AG04450 (cell line): Measurements from ENCODE around the gene TINAGL1. TPM values are rescaled to one million over a fixed set of nuclear protein-coding genes. Genes with fewer than 3 reads are reported as not detected.

Experiments
- CTCF ChIA-PET: fragments of 300-600, 350-600 bp; formaldehyde crosslinking; extraction: SDS; loops from one replicate; lab custom pipeline; 2022; ENCODE audit warnings: antibody characterized with exemption, inconsistent platforms; lab: Charles Lee
- POLR2A ChIA-PET: fragments of 350-600 bp; formaldehyde crosslinking; extraction: SDS; loops from one replicate; lab custom pipeline; 2021; ENCODE audit warnings: antibody characterized with exemption, inconsistent platforms; lab: Yijun Ruan, JAX
- DNase-seq: peaks from one replicate; pipeline ENCODE4 v3.0.0-alpha.2; 2011; ENCODE audit warnings: low read depth, low spot score
- H3K27ac ChIP-seq: one replicate; pipeline ENCODE4 v1.5.1; 2012; ENCODE audit warnings: low read depth, low read length, control low read depth
- H3K27me3 ChIP-seq: one replicate; pipeline ENCODE4 v1.6.0; 2012; ENCODE audit warnings: low read length; ENCODE audit not compliant: control insufficient read depth, insufficient read depth
- H3K4me3 ChIP-seq: 2 replicates; pipeline ENCODE4 v1.5.1; 2011; ENCODE audit warnings: mild to moderate bottlenecking, low read depth, low read length, control low read depth
- H3K9me3 ChIP-seq: 2 replicates; pipeline ENCODE4 v1.5.1; 2012; ENCODE audit warnings: low read length; ENCODE audit not compliant: control insufficient read depth, insufficient read depth
- CTCF ChIP-seq: IDR thresholded peaks from 2 replicates; pipeline ENCODE4 v1.5.1; 2011; ENCODE audit warnings: low read depth, low read length, control low read depth, inconsistent platforms
- polyA plus RNA-seq: library from polyadenylated mRNA; depleted of rRNA; stranded (reverse); fragments of >200 nt; gene quantifications from 2 replicates; pipeline ENCODE4 v1.2.3, GENCODE V29; 2011

The TINAGL1 gene
- polyA plus RNA-seq, 1 experiment, result 0.36 TPM

DNA sequence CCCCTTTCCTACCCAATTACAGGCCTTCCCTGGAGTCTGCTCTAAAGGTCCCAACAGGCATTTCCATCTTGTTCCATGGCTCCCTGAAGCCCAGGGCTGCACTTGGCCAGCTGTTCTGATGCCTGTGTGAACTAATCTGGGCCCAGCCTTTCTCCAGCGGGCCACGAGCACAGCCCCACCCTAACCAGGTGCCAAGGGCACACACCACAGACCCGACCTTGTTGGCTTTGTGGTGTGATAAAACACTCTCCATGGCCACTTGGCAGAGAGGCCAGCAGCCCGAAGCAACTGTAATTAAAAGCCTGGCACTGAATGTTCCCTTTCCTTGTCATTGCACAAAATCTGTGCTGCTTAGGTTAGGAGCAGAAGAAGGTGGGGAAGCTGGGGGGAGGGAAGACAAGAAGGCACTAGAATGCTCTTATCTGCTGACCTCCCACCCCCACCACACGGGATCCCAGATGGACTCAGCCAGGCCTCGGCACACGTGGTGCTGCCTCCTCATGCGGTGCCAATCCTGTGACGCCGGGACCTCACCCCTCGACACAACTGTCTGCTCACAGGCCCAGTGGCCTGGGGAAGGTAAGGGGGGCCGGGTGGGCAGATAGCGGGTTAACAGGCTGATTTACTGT, 51.1 kb downstream of the TINAGL1 start:
- H3K9me3 ChIP-seq, result no peaks in the 10 kb centered on the region
- POLR2A ChIA-PET, result no interaction called here
- CTCF ChIA-PET, result interaction anchor here (5.6 kb wide), 1 partner anchor 9 kb away, joined by 29 read pairs; no protein-coding TSS in a partner anchor
- TF ChIP-seq CTCF, result no peak
- peak overlapping the region; percentile 11 for H3K27ac ChIP-seq
- DNase-seq, result no peak
- no peaks in the 10 kb centered on the region for H3K27me3 ChIP-seq
- H3K4me3 ChIP-seq, result no peak overlapping the region

DNA sequence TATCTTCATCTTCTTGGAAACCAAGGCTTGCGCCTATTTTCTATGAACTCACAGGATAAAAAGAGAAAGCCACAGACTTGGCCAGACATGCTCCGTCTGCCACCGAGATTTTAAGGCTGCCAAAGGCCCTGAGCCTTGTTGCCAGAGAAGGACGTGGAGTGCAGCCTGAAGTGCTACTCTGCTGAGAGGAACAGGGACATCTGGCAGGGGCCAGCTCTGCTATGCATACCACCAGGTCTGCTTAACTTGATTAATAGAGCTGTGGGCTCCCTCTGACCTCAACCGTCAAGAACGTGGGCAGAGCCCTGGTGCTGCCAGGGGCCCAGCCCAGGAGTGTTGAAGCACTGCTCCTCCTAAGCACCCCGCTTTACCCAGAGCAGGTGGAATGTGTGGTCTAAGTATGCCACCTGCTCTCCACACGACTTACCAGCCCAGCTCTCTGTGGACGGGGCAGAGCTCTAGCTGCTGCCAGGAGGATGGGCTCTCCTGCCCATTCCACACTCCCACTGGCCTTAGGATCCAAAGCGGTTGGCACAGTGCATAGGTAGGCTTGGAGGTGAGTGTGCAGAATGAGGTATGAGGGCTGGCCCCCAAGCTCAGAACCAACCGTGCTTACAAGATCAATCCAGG, 51.7 kb downstream of the TINAGL1 start:
- Histone ChIP-seq H3K4me3 (no peak overlapping the region), H3K27me3 (no peaks in the 10 kb centered on the region), H3K9me3 (no peaks in the 10 kb centered on the region), H3K27ac (no peak overlapping the region)
- ChIA-PET CTCF (interaction anchor here (5.6 kb wide), 1 partner anchor 10 kb away, joined by 29 read pairs; no protein-coding TSS in a partner anchor), POLR2A (no interaction called here)
- TF ChIP-seq CTCF, result no peak
- DNase-seq, result no peak

DNA sequence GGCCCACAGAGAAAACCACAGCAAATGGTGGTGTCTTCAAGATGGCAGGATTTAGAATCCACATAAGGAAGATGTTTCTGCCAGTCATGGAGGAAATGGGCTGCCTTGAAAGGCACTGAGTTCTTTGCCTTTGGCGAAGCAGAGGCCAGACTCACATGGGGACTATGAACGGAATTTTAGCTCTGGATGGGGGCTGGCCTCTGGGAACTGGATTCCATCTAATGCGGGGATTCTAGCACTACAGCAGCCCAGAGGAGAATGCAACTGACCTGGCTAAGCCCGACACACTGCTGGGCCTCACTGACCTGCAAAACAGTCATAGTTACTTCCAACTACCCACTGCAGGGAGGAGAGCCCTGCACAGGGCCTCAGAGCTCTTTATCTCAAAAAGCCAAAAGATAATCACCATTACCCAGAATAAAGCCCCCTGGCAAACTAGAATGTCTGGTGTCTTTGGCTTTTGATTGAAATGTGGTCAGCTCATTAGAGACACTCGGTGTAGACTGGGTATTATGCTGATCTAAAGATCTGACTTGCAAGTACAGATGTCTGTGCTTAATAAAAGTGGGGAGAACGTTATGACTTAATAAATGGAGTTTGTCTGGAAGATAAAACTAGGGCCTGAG, 52.7 kb downstream of the TINAGL1 start:
- no peak overlapping the region for H3K27ac ChIP-seq
- ChIA-PET CTCF (interaction anchor here (5.6 kb wide), 1 partner anchor 11 kb away, joined by 29 read pairs; no protein-coding TSS in a partner anchor), POLR2A (no interaction called here)
- no peaks in the 10 kb centered on the region for H3K27me3 ChIP-seq
- no peak for TF ChIP-seq CTCF
- no peak for DNase-seq
- H3K4me3 ChIP-seq, result no peak overlapping the region
- no peaks in the 10 kb centered on the region for H3K9me3 ChIP-seq

DNA sequence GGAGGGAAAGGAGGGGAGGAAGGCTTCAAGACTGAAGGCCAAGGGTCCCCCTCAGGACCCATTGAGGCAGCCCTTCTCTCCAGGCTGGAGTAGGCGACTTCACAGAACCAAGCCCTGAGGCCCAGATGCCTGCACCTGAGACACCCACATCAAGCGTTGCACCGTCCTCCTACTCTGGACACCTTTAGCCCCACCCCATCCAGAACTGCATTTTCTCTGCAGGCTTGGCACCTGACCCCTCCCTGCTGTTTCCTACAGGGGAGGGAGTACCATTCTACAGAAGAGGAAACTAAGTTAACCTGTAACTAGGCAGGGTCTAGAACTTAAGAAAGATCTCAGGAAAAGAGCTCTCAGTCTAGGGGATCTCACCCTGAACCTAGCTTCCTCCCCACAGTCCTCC, 56.3 kb downstream of the TINAGL1 start:
- no peak for DNase-seq
- ChIA-PET POLR2A (no interaction called here), CTCF (interaction anchor here (1.4 to 1.9 kb wide), 3 partner anchors 10 to 41 kb away, joined by 4 to 7 read pairs (median 4); no protein-coding TSS in a partner anchor)
- Histone ChIP-seq H3K27ac (no peak overlapping the region), H3K9me3 (no peaks in the 10 kb centered on the region), H3K27me3 (no peaks in the 10 kb centered on the region), H3K4me3 (no peak overlapping the region)
- no peak for TF ChIP-seq CTCF

GRCh38 chr1:31633117-31633516, 56.8 kb downstream of the TINAGL1 start:
- POLR2A ChIA-PET, result no interaction called here
- Histone ChIP-seq H3K27ac (no peak overlapping the region), H3K4me3 (no peak overlapping the region), H3K9me3 (no peaks in the 10 kb centered on the region), H3K27me3 (no peaks in the 10 kb centered on the region)
- peak; percentile 49 for TF ChIP-seq CTCF
- CTCF ChIA-PET, result interaction anchor here (0.7 to 1.9 kb wide), 4 partner anchors 10 to 65 kb away, joined by 3 to 7 read pairs (median 4); no protein-coding TSS in a partner anchor
- no peak for DNase-seq
